Measurements from ENCODE around the gene NDUFS8.

NDUFS8 gene

GRCh38 chr11:68041617-68042218, 11.2 kb downstream of the NDUFS8 start:
- no peaks in the 10 kb centered on the region for H3K9me3 ChIP-seq (ENCODE audit: control insufficient read depth in 2 of 2, low read length in 2 of 2)
- H3K27me3 ChIP-seq (ENCODE audit: control insufficient read depth in 2 of 2, insufficient read depth in 2 of 2, low read length in 2 of 2) = no peaks in the 10 kb centered on the region
- no peak overlapping the region for H3K27ac ChIP-seq (ENCODE audit: low read depth in 2 of 2, low read length in 2 of 2)
- peaks cover 13 to 25% of the 10 kb centered on the region in 2 donors for H3K36me3 ChIP-seq (ENCODE audit: control insufficient read depth in 2 of 2, insufficient read depth in 2 of 2, low read length in 2 of 2)
- no peak overlapping the region for H3K4me3 ChIP-seq (ENCODE audit: low read length in 2 of 2)
- no peak overlapping the region for H3K9ac ChIP-seq (ENCODE audit: low read depth in 1 of 2, low read length in 2 of 2)
- H3K4me1 ChIP-seq (ENCODE audit: control insufficient read depth in 2 of 2, insufficient read depth in 2 of 2, low read length in 2 of 2) = peaks cover 30 to 32% of the 10 kb centered on the region in 2 donors

GRCh38 chr11:68042219-68043028, 11.9 kb downstream of the NDUFS8 start:
- H3K27me3 ChIP-seq (ENCODE audit: control insufficient read depth in 2 of 2, insufficient read depth in 2 of 2, low read length in 2 of 2) = no peaks in the 10 kb centered on the region
- H3K4me1 ChIP-seq (ENCODE audit: control insufficient read depth in 2 of 2, insufficient read depth in 2 of 2, low read length in 2 of 2) = peaks cover 26 to 27% of the 10 kb centered on the region in 2 donors

GRCh38 chr11:68043029-68043348, 12.5 kb downstream of the NDUFS8 start:
- peaks cover 19 to 25% of the 10 kb centered on the region in 2 donors for H3K36me3 ChIP-seq (ENCODE audit: control insufficient read depth in 2 of 2, insufficient read depth in 2 of 2, low read length in 2 of 2)
- H3K27ac ChIP-seq (ENCODE audit: low read depth in 2 of 2, low read length in 2 of 2) = no peak overlapping the region
- peaks cover 20 to 23% of the 10 kb centered on the region in 2 donors for H3K4me1 ChIP-seq (ENCODE audit: control insufficient read depth in 2 of 2, insufficient read depth in 2 of 2, low read length in 2 of 2)
- H3K27me3 ChIP-seq (ENCODE audit: control insufficient read depth in 2 of 2, insufficient read depth in 2 of 2, low read length in 2 of 2) = no peaks in the 10 kb centered on the region
- H3K9me3 ChIP-seq (ENCODE audit: control insufficient read depth in 2 of 2, low read length in 2 of 2) = no peaks in the 10 kb centered on the region
- no peak overlapping the region for H3K4me3 ChIP-seq (ENCODE audit: low read length in 2 of 2)
- H3K9ac ChIP-seq (ENCODE audit: low read depth in 1 of 2, low read length in 2 of 2) = no peak overlapping the region

More at GRCh38 chr11:68042219-68043028, 11.9 kb downstream of the NDUFS8 start:
- Histone ChIP-seq H3K4me3 (ENCODE audit: low read length in 2 of 2) (no peak overlapping the region), H3K27ac (ENCODE audit: low read depth in 2 of 2, low read length in 2 of 2) (no peak overlapping the region), H3K9ac (ENCODE audit: low read depth in 1 of 2, low read length in 2 of 2) (no peak overlapping the region), H3K36me3 (ENCODE audit: control insufficient read depth in 2 of 2, insufficient read depth in 2 of 2, low read length in 2 of 2) (peaks cover 13 to 25% of the 10 kb centered on the region in 2 donors), H3K9me3 (ENCODE audit: control insufficient read depth in 2 of 2, low read length in 2 of 2) (no peaks in the 10 kb centered on the region)

- H3K9ac ChIP-seq (ENCODE audit: low read depth in 1 of 2, low read length in 2 of 2) = no peak overlapping the region
- H3K4me3 ChIP-seq (ENCODE audit: low read length in 2 of 2) = no peak overlapping the region
- H3K27me3 ChIP-seq (ENCODE audit: control insufficient read depth in 2 of 2, insufficient read depth in 2 of 2, low read length in 2 of 2) = no peaks in the 10 kb centered on the region
- no peak overlapping the region for H3K27ac ChIP-seq (ENCODE audit: low read depth in 2 of 2, low read length in 2 of 2)
- H3K9me3 ChIP-seq (ENCODE audit: control insufficient read depth in 2 of 2, low read length in 2 of 2) = no peaks in the 10 kb centered on the region
- H3K36me3 ChIP-seq (ENCODE audit: control insufficient read depth in 2 of 2, insufficient read depth in 2 of 2, low read length in 2 of 2) = peaks cover 20 to 26% of the 10 kb centered on the region in 2 donors
- H3K4me1 ChIP-seq (ENCODE audit: control insufficient read depth in 2 of 2, insufficient read depth in 2 of 2, low read length in 2 of 2) = peaks cover 14 to 17% of the 10 kb centered on the region in 2 donors
Measured at GRCh38 chr11:68043349-68044144, 13.1 kb downstream of the NDUFS8 start.

- Histone ChIP-seq H3K9me3 (ENCODE audit: control insufficient read depth in 2 of 2, low read length in 2 of 2) (no peaks in the 10 kb centered on the region), H3K4me3 (ENCODE audit: low read length in 2 of 2) (no peak overlapping the region), H3K4me1 (ENCODE audit: control insufficient read depth in 2 of 2, insufficient read depth in 2 of 2, low read length in 2 of 2) (peaks cover 12 to 14% of the 10 kb centered on the region in 2 donors), H3K27me3 (ENCODE audit: control insufficient read depth in 2 of 2, insufficient read depth in 2 of 2, low read length in 2 of 2) (no peaks in the 10 kb centered on the region), H3K36me3 (ENCODE audit: control insufficient read depth in 2 of 2, insufficient read depth in 2 of 2, low read length in 2 of 2) (peaks cover 28 to 33% of the 10 kb centered on the region in 2 donors), H3K9ac (ENCODE audit: low read depth in 1 of 2, low read length in 2 of 2) (no peak overlapping the region), H3K27ac (ENCODE audit: low read depth in 2 of 2, low read length in 2 of 2) (no peak overlapping the region)
Measured at GRCh38 chr11:68044145-68044813, 13.8 kb downstream of the NDUFS8 start.

- no peaks in the 10 kb centered on the region for H3K9me3 ChIP-seq (ENCODE audit: control insufficient read depth in 2 of 2, low read length in 2 of 2)
- H3K27ac ChIP-seq (ENCODE audit: low read depth in 2 of 2, low read length in 2 of 2) = no peak overlapping the region
- no peak overlapping the region for H3K4me3 ChIP-seq (ENCODE audit: low read length in 2 of 2)
- H3K27me3 ChIP-seq (ENCODE audit: control insufficient read depth in 2 of 2, insufficient read depth in 2 of 2, low read length in 2 of 2) = no peaks in the 10 kb centered on the region
- peaks cover 30 to 34% of the 10 kb centered on the region in 2 donors for H3K36me3 ChIP-seq (ENCODE audit: control insufficient read depth in 2 of 2, insufficient read depth in 2 of 2, low read length in 2 of 2)
- H3K4me1 ChIP-seq (ENCODE audit: control insufficient read depth in 2 of 2, insufficient read depth in 2 of 2, low read length in 2 of 2) = peaks cover 8% of the 10 kb centered on the region in 2 donors
- no peak overlapping the region for H3K9ac ChIP-seq (ENCODE audit: low read depth in 1 of 2, low read length in 2 of 2)
Measured at GRCh38 chr11:68044898-68045351, 14.4 kb downstream of the NDUFS8 start.

GRCh38 chr11:68047437-68048290, 17.2 kb downstream of the NDUFS8 start:
- Histone ChIP-seq H3K9ac (ENCODE audit: low read depth in 1 of 2, low read length in 2 of 2) (no peak overlapping the region), H3K27me3 (ENCODE audit: control insufficient read depth in 2 of 2, insufficient read depth in 2 of 2, low read length in 2 of 2) (no peaks in the 10 kb centered on the region), H3K27ac (ENCODE audit: low read depth in 2 of 2, low read length in 2 of 2) (no peak overlapping the region), H3K9me3 (ENCODE audit: control insufficient read depth in 2 of 2, low read length in 2 of 2) (no peaks in the 10 kb centered on the region), H3K4me1 (ENCODE audit: control insufficient read depth in 2 of 2, insufficient read depth in 2 of 2, low read length in 2 of 2) (no peaks in the 10 kb centered on the region), H3K4me3 (ENCODE audit: low read length in 2 of 2) (no peak overlapping the region), H3K36me3 (ENCODE audit: control insufficient read depth in 2 of 2, insufficient read depth in 2 of 2, low read length in 2 of 2) (peaks cover 47% of the 10 kb centered on the region in 2 donors)

GRCh38 chr11:68048681-68049508, 18.4 kb downstream of the NDUFS8 start:
- H3K36me3 ChIP-seq (ENCODE audit: control insufficient read depth in 2 of 2, insufficient read depth in 2 of 2, low read length in 2 of 2) = peaks cover 43 to 56% of the 10 kb centered on the region in 2 donors
- no peak overlapping the region for H3K9ac ChIP-seq (ENCODE audit: low read depth in 1 of 2, low read length in 2 of 2)
- H3K9me3 ChIP-seq (ENCODE audit: control insufficient read depth in 2 of 2, low read length in 2 of 2) = no peaks in the 10 kb centered on the region

More at GRCh38 chr11:68048681-68049508, 18.4 kb downstream of the NDUFS8 start:
- Histone ChIP-seq H3K4me3 (ENCODE audit: low read length in 2 of 2) (no peak overlapping the region), H3K4me1 (ENCODE audit: control insufficient read depth in 2 of 2, insufficient read depth in 2 of 2, low read length in 2 of 2) (no peaks in the 10 kb centered on the region), H3K27me3 (ENCODE audit: control insufficient read depth in 2 of 2, insufficient read depth in 2 of 2, low read length in 2 of 2) (no peaks in the 10 kb centered on the region), H3K27ac (ENCODE audit: low read depth in 2 of 2, low read length in 2 of 2) (no peak overlapping the region)
